ENCODE results near the gene XKRX.

The XKRX gene

DNA sequence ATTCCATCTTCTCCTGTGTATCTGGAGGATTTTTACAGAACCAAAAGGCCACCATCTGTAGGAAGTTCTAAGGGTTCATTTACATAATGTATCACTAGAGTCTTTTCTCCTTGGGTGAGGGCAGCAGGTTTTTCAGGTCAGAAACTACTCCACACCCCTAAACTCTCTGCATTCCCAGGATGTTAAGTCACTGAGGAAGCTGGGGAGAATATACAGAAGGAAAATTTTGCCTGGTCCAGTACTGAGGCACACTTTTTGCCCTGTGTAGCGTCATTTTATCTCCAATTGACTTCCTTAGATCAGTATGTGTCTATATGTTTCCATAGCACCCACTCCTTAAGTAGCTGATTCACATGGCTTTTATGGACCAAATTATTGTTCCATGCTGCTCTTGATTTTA is 17.0 kb downstream of the XKRX start:
- TF ChIP-seq, protein P1, sequence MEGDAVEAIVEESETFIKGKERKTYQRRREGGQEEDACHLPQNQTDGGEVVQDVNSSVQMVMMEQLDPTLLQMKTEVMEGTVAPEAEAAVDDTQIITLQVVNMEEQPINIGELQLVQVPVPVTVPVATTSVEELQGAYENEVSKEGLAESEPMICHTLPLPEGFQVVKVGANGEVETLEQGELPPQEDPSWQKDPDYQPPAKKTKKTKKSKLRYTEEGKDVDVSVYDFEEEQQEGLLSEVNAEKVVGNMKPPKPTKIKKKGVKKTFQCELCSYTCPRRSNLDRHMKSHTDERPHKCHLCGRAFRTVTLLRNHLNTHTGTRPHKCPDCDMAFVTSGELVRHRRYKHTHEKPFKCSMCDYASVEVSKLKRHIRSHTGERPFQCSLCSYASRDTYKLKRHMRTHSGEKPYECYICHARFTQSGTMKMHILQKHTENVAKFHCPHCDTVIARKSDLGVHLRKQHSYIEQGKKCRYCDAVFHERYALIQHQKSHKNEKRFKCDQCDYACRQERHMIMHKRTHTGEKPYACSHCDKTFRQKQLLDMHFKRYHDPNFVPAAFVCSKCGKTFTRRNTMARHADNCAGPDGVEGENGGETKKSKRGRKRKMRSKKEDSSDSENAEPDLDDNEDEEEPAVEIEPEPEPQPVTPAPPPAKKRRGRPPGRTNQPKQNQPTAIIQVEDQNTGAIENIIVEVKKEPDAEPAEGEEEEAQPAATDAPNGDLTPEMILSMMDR (IDR thresholded peaks at IDR 0.05; ENCODE audit: extremely low read depth, insufficient read depth, missing control alignments) = no peak
- DNase-seq (ENCODE audit: low spot score) = no peak
- in situ Hi-C loops (cut with MboI; ENCODE audit: low pct_unique_long_range_greater_than_20kb, low sequenced_read_pairs, unreplicated experiment) = no loop called here

DNA sequence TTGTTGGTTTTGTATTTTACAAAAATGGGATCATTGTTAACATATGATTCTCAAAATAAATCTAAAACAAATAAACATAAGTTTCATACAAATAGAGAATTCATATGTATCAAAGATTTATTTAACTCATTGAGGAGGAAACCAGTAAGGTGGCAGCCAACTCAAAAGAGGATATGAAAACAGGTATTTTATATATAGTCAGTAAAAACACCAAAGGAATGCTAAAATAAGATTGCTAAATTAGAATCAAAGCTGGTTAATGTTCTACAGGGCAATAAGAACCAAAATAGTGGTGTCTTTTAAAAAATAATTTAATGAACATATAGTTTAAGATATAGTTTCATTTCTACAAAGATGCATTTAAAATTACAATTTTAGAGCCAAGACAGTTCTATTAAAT is 23.1 kb downstream of the XKRX start:
- in situ Hi-C loops (cut with MboI; ENCODE audit: low pct_unique_long_range_greater_than_20kb, low sequenced_read_pairs, unreplicated experiment) = no loop called here
- TF ChIP-seq, protein P1 (IDR thresholded peaks at IDR 0.05; ENCODE audit: extremely low read depth, insufficient read depth, missing control alignments) = no peak

DNA sequence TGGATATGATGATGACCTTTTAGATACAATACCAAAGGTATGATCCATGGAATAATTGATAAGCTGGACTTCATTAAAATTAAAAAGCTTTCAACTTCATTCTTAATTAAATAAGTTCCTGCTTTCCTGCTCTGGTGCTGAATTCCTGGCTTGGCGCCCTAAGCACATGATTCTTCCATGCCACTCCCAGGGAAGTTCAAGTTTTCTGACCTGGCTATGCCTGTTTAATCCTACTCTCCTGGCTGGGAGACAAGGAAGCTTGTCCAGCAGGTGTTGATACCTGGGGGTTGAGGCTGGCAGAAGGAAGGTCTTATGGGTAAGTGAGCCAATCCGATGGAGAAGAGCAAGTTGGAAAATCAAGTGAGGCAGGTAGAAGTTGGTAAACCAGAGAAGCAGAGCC is 24.3 kb downstream of the XKRX start:
- no peak for DNase-seq (ENCODE audit: low spot score)

More for the DNA sequence above, 23.1 kb downstream of the XKRX start:
- DNase-seq (ENCODE audit: low spot score) = no peak

DNA sequence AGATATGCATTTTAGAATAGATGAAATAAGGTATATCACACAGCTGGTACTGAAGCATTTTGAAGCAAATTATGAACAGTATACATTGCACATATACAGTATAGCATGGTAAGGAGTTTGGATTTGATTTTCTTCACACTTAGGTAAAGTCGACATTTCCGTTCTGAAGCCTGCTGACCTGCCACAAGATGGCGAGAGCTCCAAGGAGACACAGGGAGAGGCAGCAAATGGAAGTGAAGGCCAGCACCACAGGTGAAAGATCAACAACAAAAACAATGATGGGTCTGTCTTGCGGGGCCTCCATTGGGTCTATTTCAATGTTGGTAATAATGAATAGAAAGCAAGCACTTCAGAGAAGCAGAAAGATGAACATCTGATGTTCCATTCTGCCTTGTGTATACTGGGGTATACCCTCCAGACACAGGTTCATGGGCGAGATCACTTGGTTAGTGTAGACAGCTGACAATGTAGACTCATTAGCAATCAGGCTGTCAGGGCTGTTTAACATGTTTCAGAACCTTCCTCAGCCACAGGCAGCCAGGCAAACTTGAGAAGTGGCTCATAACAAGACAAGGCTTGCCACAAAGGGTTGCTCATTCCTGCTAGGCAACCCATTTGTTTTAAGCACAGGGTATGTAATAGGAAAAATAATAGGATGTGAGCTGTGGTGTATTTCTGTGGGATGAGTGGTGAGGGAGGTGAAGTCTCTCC is 33.2 kb downstream of the XKRX start:
- no peak for DNase-seq (ENCODE audit: low spot score)
- in situ Hi-C loops (cut with MboI; ENCODE audit: low pct_unique_long_range_greater_than_20kb, low sequenced_read_pairs, unreplicated experiment) = loop anchor here (25.0 kb wide), 1 partner anchor 317 kb away; the partner anchor contains the start of gene DRP2
- TF ChIP-seq, protein P1 (IDR thresholded peaks at IDR 0.05; ENCODE audit: extremely low read depth, insufficient read depth, missing control alignments) = peak; percentile 60

More for the DNA sequence above, 24.3 kb downstream of the XKRX start:
- in situ Hi-C loops (cut with MboI; ENCODE audit: low pct_unique_long_range_greater_than_20kb, low sequenced_read_pairs, unreplicated experiment) = no loop called here
- TF ChIP-seq, protein P1 (IDR thresholded peaks at IDR 0.05; ENCODE audit: extremely low read depth, insufficient read depth, missing control alignments) = no peak

DNA sequence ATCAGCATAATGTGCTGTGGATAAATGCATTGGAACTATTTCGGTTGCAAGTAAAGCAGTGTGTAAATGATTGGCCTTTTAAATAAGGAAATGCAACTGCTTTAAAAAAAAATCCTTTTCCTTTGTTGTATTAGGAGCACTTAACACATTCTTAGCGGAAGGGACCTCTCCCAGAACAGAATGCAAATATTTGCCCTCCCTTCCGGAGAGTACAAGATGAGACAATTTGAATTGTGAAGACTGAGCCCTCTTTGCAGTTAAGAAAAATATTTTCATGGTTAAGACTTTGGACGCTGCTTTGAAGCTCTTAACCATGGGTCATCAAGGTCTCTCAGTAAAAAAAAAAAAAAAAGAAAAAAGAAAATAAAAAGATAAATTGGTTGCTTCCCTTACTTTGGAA is 45.1 kb downstream of the XKRX start:
- TF ChIP-seq, protein P1 (IDR thresholded peaks at IDR 0.05; ENCODE audit: extremely low read depth, insufficient read depth, missing control alignments) = no peak
- in situ Hi-C loops (cut with MboI; ENCODE audit: low pct_unique_long_range_greater_than_20kb, low sequenced_read_pairs, unreplicated experiment) = loop anchor here (25.0 kb wide), 1 partner anchor 329 kb away; the partner anchor contains the start of gene DRP2

DNA sequence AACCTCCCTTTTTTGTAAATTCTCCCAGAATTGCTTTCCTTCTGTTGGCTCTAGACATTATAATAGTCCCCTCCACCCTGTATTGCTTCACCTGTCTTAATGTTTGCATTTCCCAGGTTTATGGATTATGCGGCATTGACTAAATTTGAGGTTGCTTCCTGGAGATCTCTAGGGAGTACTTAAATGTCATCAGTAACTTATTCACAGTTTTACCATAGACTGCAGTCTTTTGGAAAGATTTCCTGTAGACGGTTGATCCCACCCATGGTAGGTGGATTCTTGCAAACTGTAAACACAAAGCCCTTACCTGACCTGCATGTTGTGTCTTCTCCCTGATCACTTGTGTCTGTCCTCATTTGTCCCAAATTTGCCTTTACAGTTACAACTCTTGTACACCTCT is 48.3 kb downstream of the XKRX start:
- TF ChIP-seq, protein P1 (IDR thresholded peaks at IDR 0.05; ENCODE audit: extremely low read depth, insufficient read depth, missing control alignments) = no peak
- in situ Hi-C loops (cut with MboI; ENCODE audit: low pct_unique_long_range_greater_than_20kb, low sequenced_read_pairs, unreplicated experiment) = loop anchor here (25.0 kb wide), 1 partner anchor 332 kb away; the partner anchor contains the start of gene DRP2
- no peak for DNase-seq (ENCODE audit: low spot score)

More for the DNA sequence above, 45.1 kb downstream of the XKRX start:
- DNase-seq (ENCODE audit: low spot score) = no peak

Data from GM13977 (cell line).